Measurements from ENCODE around the gene TM4SF5. TPM values are rescaled to one million over a fixed set of nuclear protein-coding genes. Genes with fewer than 3 reads are reported as not detected.

TM4SF5 gene
- polyA plus RNA-seq, 1 experiment, result not detected

DNA sequence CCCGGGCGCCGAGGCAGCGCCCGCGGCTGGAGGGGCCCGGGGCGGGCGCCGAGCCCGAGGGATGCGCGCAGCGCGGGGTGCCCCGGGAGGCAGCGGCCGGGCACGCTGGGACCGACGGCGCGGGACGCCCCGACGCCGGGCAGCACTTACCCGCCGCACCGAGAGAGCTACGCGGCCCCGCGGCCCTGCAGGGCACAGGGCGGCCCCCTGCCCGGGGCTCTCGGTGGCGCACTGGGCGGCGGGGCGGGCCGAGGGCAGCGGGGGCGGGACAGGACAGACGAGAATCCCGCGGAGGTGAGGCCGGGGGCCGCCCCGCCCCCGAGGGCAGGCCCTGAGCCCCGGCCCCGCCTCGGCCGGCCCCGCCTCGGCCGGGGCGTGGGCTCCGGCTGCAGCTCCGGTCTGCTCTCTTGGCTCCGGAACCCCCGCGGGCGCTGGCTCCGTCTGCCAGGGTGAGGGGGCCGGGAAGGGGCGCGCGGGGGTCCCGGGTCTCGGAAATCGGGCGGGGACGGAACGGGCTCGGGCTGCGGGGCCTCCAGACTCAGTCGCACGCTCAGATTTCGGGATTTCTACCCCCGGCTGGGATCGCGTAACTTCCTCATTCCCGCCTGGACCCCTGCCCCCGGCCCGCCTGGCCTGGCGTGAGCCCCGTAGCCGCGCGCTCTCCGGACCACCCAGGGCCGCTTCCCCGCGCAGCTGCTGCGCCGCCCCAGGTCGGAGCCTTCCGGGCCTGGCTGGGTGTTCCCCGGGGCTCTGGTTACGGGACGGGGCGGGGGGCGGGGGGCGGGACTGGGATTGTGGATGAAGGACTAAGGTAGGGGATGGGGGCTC is 35.3 kb downstream of the TM4SF5 start, which contains the start of gene PLD2:
Gene PLD2 (plus strand): TSS at position 376 of the 828 bp plus-strand sequence. CDS start 621 bp downstream, outside the sequence.
- no peak for DNase-seq (ENCODE audit: low read depth, low spot score)
- ChIA-PET CTCF (interaction anchor here (1.1 to 2.3 kb wide), 2 partner anchors 17 to 82 kb away, joined by 3 to 9 read pairs; no protein-coding TSS in a partner anchor), POLR2A (interaction anchor here (0.5 to 2.8 kb wide), 7 partner anchors 11 to 120 kb away, joined by 3 to 18 read pairs (median 5); partner anchors contain the start of genes ARRB2 and PSMB6)
- TF ChIP-seq, protein P1, sequence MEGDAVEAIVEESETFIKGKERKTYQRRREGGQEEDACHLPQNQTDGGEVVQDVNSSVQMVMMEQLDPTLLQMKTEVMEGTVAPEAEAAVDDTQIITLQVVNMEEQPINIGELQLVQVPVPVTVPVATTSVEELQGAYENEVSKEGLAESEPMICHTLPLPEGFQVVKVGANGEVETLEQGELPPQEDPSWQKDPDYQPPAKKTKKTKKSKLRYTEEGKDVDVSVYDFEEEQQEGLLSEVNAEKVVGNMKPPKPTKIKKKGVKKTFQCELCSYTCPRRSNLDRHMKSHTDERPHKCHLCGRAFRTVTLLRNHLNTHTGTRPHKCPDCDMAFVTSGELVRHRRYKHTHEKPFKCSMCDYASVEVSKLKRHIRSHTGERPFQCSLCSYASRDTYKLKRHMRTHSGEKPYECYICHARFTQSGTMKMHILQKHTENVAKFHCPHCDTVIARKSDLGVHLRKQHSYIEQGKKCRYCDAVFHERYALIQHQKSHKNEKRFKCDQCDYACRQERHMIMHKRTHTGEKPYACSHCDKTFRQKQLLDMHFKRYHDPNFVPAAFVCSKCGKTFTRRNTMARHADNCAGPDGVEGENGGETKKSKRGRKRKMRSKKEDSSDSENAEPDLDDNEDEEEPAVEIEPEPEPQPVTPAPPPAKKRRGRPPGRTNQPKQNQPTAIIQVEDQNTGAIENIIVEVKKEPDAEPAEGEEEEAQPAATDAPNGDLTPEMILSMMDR (IDR thresholded peaks at IDR 0.05; ENCODE audit: low read depth, low read length), result no peak
- Histone ChIP-seq H3K9me3 (ENCODE audit: control insufficient read depth, insufficient read depth, low read length) (no peaks in the 10 kb centered on the region; the same call in 1 of the 2 replicates), H3K4me3 (ENCODE audit: low read depth, low read length) (peak within 1 kb of the TSS; percentile 74), H3K27me3 (ENCODE audit: control insufficient read depth, insufficient read depth, low read length) (no peaks in the 10 kb centered on the region), H3K27ac (ENCODE audit: low read depth, low read length) (no peak within 1 kb of the TSS)

DNA sequence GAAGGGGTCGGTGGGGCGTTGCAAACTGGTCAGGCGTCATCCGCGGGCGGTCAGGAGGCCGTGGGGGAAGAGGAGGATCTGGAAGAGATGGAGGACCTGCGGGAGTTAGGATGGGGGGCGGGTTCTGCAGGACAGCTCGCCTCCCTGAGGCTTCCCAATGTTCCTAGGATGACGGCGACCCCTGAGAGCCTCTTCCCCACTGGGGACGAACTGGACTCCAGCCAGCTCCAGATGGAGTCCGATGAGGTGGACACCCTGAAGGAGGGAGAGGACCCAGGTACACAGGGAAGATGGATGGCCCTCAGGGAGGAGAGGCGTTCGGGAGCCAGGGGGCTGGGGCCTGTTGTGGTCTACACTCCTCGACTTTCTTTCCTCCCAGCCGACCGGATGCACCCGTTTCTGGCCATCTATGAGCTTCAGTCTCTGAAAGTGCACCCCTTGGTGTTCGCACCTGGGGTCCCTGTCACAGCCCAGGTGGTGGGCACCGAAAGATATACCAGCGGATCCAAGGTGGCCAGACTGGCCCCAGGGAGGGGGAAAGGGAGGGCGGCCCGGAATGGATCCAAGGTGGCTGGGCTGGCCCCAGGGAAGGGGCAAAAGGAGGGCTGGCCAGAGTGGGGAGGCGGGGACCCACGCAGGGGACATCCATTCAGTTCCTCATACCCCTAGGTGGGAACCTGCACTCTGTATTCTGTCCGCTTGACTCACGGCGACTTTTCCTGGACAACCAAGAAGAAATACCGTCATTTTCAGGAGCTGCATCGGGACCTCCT is 36.1 kb downstream of the TM4SF5 start:
- H3K27ac ChIP-seq (ENCODE audit: low read depth, low read length), result no peak overlapping the region

DNA sequence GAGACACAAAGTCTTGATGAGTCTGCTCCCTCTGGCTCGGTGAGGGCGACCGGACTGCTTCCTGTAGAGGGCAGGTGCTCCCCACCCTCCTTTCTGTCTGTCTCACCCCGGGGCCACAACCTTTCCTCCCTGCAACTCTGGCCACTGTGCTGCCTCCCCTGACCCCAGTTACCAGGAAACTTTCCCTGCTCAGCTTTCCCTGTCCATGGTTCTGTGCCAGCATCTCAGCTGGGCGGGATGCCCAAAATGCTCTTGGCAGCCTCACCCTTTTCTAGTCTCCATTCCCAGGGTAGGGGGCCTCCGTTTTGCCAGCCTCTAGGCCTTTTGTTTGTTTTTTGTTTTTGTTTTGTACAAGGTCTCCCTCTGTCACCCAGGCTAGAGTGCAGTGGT is 36.7 kb downstream of the TM4SF5 start:
- Histone ChIP-seq H3K27ac (ENCODE audit: low read depth, low read length) (no peak overlapping the region), H3K27me3 (ENCODE audit: control insufficient read depth, insufficient read depth, low read length) (no peaks in the 10 kb centered on the region), H3K9me3 (ENCODE audit: control insufficient read depth, insufficient read depth, low read length) (no peaks in the 10 kb centered on the region; the same call in 1 of the 2 replicates), H3K4me3 (ENCODE audit: low read depth, low read length) (no peak overlapping the region)
- no peak for DNase-seq (ENCODE audit: low read depth, low spot score)
- ChIA-PET POLR2A (interaction anchor here (2.8 kb wide), 1 partner anchor 12 kb away, joined by 18 read pairs; the partner anchor contains the start of gene PSMB6), CTCF (interaction anchor here (0.6 to 2.3 kb wide), 3 partner anchors 18 to 395 kb away, joined by 3 to 9 read pairs (median 3); no protein-coding TSS in a partner anchor)
- TF ChIP-seq, protein P1 (IDR thresholded peaks at IDR 0.05; ENCODE audit: low read depth, low read length), result no peak

More for the DNA sequence above, 36.1 kb downstream of the TM4SF5 start:
- POLR2A ChIA-PET, result interaction anchor here (1.2 to 2.8 kb wide), 2 partner anchors 12 to 18 kb away, joined by 5 to 18 read pairs; partner anchors contain the start of gene PSMB6
- CTCF ChIA-PET, result interaction anchor here (0.6 to 2.3 kb wide), 3 partner anchors 18 to 394 kb away, joined by 3 to 9 read pairs (median 3); no protein-coding TSS in a partner anchor
- H3K27me3 ChIP-seq (ENCODE audit: control insufficient read depth, insufficient read depth, low read length), result no peaks in the 10 kb centered on the region
- peak overlapping the region; percentile 74 for H3K4me3 ChIP-seq (ENCODE audit: low read depth, low read length)
- DNase-seq (ENCODE audit: low read depth, low spot score), result no peak
- H3K9me3 ChIP-seq (ENCODE audit: control insufficient read depth, insufficient read depth, low read length), result no peaks in the 10 kb centered on the region; the same call in 1 of the 2 replicates
- TF ChIP-seq, protein P1 (IDR thresholded peaks at IDR 0.05; ENCODE audit: low read depth, low read length), result no peak

DNA sequence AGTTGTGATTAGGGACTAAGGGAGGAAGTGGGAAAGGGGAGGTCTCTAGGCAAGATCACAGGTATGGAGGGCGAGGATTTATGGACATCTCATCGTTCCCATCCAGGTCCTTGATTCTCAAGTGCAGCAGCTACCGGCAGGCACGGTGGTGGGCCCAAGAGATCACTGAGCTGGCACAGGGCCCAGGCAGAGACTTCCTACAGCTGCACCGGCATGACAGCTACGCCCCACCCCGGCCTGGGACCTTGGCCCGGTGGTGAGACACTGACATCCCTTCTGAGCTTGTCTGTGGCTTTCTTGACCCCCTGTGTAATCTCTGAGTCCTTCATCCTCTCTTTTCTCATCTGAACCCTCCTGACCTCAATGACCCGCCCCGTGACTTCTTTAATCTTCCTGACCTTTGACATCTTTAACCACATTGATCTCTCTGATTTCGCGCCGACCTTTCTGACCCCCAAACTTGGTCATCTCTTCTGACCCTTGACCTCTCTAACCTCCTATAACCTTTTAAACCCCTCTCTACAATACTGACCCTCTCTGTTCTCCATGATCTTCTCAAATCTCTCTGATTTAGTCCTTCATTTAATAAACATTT is 39.1 kb downstream of the TM4SF5 start:
- H3K4me3 ChIP-seq (ENCODE audit: low read depth, low read length), result no peak overlapping the region
- TF ChIP-seq, protein P1 (IDR thresholded peaks at IDR 0.05; ENCODE audit: low read depth, low read length), result no peak
- POLR2A ChIA-PET, result interaction anchor here (0.9 kb wide), 1 partner anchor 14 kb away, joined by 4 read pairs; no protein-coding TSS in a partner anchor
- CTCF ChIA-PET, result interaction anchor here (0.6 kb wide), 1 partner anchor 45 kb away, joined by 4 read pairs; no protein-coding TSS in a partner anchor
- no peaks in the 10 kb centered on the region; the same call in 1 of the 2 replicates for H3K9me3 ChIP-seq (ENCODE audit: control insufficient read depth, insufficient read depth, low read length)
- no peaks in the 10 kb centered on the region for H3K27me3 ChIP-seq (ENCODE audit: control insufficient read depth, insufficient read depth, low read length)
- H3K27ac ChIP-seq (ENCODE audit: low read depth, low read length), result no peak overlapping the region
- DNase-seq (ENCODE audit: low read depth, low spot score), result no peak

Data from AG04450 (cell line).